SK-N-SH (cell line): ENCODE results near the gene APOBEC2. TPM values are rescaled to one million over a fixed set of nuclear protein-coding genes. Genes with fewer than 3 reads are reported as not detected.

ENCODE experiments used
- CTCF ChIA-PET: fragments of 300-600, 350-600 bp; formaldehyde crosslinking; extraction: SDS; loops from one replicate; lab custom pipeline; 2021; lab: Yijun Ruan, JAX
- POLR2A ChIA-PET: fragments of 350-600 bp; sonication (Branson Sonifier 250); formaldehyde crosslinking; extraction: SDS; loops from one replicate; lab custom pipeline; 2020; ENCODE audit warnings: antibody characterized with exemption, inconsistent platforms; lab: Yijun Ruan, JAX
- DNase-seq: peaks from one replicate; pipeline ENCODE4 v3.0.0; 2012
- H2AFZ ChIP-seq: fragments of 200-600 bp; sonication (generic); 2 replicates; pipeline ENCODE4 v1.8.1; 2016; ENCODE audit warnings: antibody characterized with exemption, mild to moderate bottlenecking, low read depth
- H3F3A ChIP-seq: fragments of 200-600 bp; sonication (generic); replicated peaks from 2 replicates; pipeline ENCODE3; 2016; ENCODE audit warnings: antibody characterized with exemption, mild to moderate bottlenecking; ENCODE audit not compliant: insufficient read depth
- H3K27ac ChIP-seq, 2 experiments: fragments of 200-500 bp in 1 of 2; fragments of 200-600 bp in 1 of 2; sonication (Bioruptor generic) in 1 of 2; sonication (generic), shearing (Covaris generic) in 1 of 2; 2 replicates each; pipeline versions ENCODE4 v1.5.1 to v1.6.1; 2014 to 2016; ENCODE audit warnings: low read depth in 2 of 2, inconsistent platforms in 1 of 2, low read length in 1 of 2, mild to moderate bottlenecking in 1 of 2, mixed read lengths in 1 of 2
- H3K27me3 ChIP-seq: fragments of 200-600 bp; sonication (generic), shearing (Covaris generic); 2 replicates; pipeline ENCODE4 v1.6.1; 2016; ENCODE audit warnings: mixed run types; ENCODE audit not compliant: insufficient read depth
- H3K36me3 ChIP-seq, 2 experiments: fragments of 200-500 bp in 1 of 2; fragments of 200-600 bp in 1 of 2; sonication (Bioruptor generic) in 1 of 2; sonication (generic) in 1 of 2; replicated peaks in 1 of 2; 2 replicates each; pipeline versions ENCODE3 to v1.5.1; 2014 to 2016; ENCODE audit warnings: low read length in 1 of 2, mild to moderate bottlenecking in 1 of 2; ENCODE audit not compliant: insufficient read depth in 2 of 2, control insufficient read depth in 1 of 2
- H3K4me1 ChIP-seq, 2 experiments: fragments of 200-500 bp in 1 of 2; fragments of 200-600 bp in 1 of 2; sonication (Bioruptor generic) in 1 of 2; sonication (generic), shearing (Covaris generic) in 1 of 2; 2 replicates each; pipeline versions ENCODE4 v1.5.1 to v1.6.1; 2014 to 2016; ENCODE audit warnings: low read depth in 1 of 2, low read length in 1 of 2, mixed run types in 1 of 2; ENCODE audit not compliant: insufficient read depth in 2 of 2, control insufficient read depth in 1 of 2
- H3K4me2 ChIP-seq: fragments of 200-600 bp; sonication (generic), shearing (Covaris generic); 2 replicates; pipeline ENCODE4 v1.6.1; 2017; ENCODE audit warnings: mixed run types
- H3K4me3 ChIP-seq, 2 experiments: fragments of 200-500 bp in 1 of 2; fragments of 200-600 bp in 1 of 2; sonication (Bioruptor generic) in 1 of 2; sonication (generic), shearing (Covaris generic) in 1 of 2; 2 replicates each; pipeline versions ENCODE4 v1.5.1 to v1.8.1; 2014 to 2016; ENCODE audit warnings: low read depth in 2 of 2, inconsistent platforms in 1 of 2, low read length in 1 of 2, mild to moderate bottlenecking in 1 of 2, mixed read lengths in 1 of 2, moderate library complexity in 1 of 2
- H3K79me2 ChIP-seq: fragments of 200-600 bp; sonication (generic); 2 replicates; pipeline ENCODE4 v1.8.1; 2017; ENCODE audit warnings: mild to moderate bottlenecking; ENCODE audit not compliant: insufficient read depth
- H3K9ac ChIP-seq: fragments of 200-600 bp; sonication (generic); 2 replicates; pipeline ENCODE4 v1.6.1; 2017; ENCODE audit warnings: mixed run types
- H3K9me2 ChIP-seq: fragments of 200-600 bp; sonication (generic); 2 replicates; pipeline ENCODE4 v1.6.1; 2017; ENCODE audit warnings: mixed run types
- H3K9me3 ChIP-seq: fragments of 200-600 bp; sonication (generic); 2 replicates; pipeline ENCODE4 v1.6.1; 2017; ENCODE audit warnings: mixed run types, mild to moderate bottlenecking, moderate library complexity
- H4K20me1 ChIP-seq: fragments of 200-600 bp; sonication (generic); 2 replicates; pipeline ENCODE4 v1.6.1; 2017; ENCODE audit warnings: mild to moderate bottlenecking, mixed run types; ENCODE audit not compliant: insufficient read depth
- FOSL2 ChIP-seq: IDR thresholded peaks from 2 replicates; pipeline ENCODE4 v1.4.0; 2012; ENCODE audit warnings: low read depth, mild to moderate bottlenecking, moderate library complexity, borderline replicate concordance
- FOXJ3 ChIP-seq: sonication (generic); formaldehyde crosslinking; IDR thresholded peaks from 2 replicates; pipeline ENCODE4 v1.5.1; 2020; ENCODE audit warnings: mild to moderate bottlenecking, missing genetic modification reagents
- FOXM1 ChIP-seq: IDR thresholded peaks from 2 replicates; pipeline ENCODE4 v1.4.0; 2012; ENCODE audit warnings: low read depth, mild to moderate bottlenecking
- IRF3 ChIP-seq: fragments of 150-350 bp; IDR thresholded peaks from 2 replicates; pipeline ENCODE4 v1.6.1; 2016; ENCODE audit warnings: mild to moderate bottlenecking, low read depth, low read length
- JUND ChIP-seq: IDR thresholded peaks from 2 replicates; pipeline ENCODE4 v1.4.0; 2012
- MEF2A ChIP-seq: IDR thresholded peaks from 2 replicates; pipeline ENCODE4 v1.4.0; 2012; ENCODE audit warnings: low read depth, borderline replicate concordance
- NFIC ChIP-seq: IDR thresholded peaks from 2 replicates; pipeline ENCODE4 v1.4.0; 2012; ENCODE audit warnings: borderline replicate concordance
- RFX5 ChIP-seq: IDR thresholded peaks from 2 replicates; pipeline ENCODE4 v1.6.1; 2012; ENCODE audit warnings: mild to moderate bottlenecking, improper control_type of control experiment, low read length
- SIN3A ChIP-seq: IDR thresholded peaks from 2 replicates; pipeline ENCODE4 v1.6.1; 2012; ENCODE audit warnings: low read depth, mild to moderate bottlenecking, low read length, moderate library complexity, borderline replicate concordance
- SMC3 ChIP-seq: IDR thresholded peaks from 2 replicates; pipeline ENCODE4 v1.6.1; 2012; ENCODE audit warnings: low read depth, low read length, improper control_type of control experiment
- TCF12 ChIP-seq: IDR thresholded peaks from 2 replicates; pipeline ENCODE4 v1.4.0; 2012
- WGBS: methylation state at CpG from one replicate; pipeline ENCODE4 v1.1.6; 2017; ENCODE audit warnings: low lambda C conversion rate; 5-methylcytosine and 5-hydroxymethylcytosine counted together
- polyA plus RNA-seq, 3 experiments: library from polyadenylated mRNA; depleted of rRNA; stranded (reverse); fragments of >200 nt; gene quantifications; 2 replicates each; pipeline ENCODE4 v1.2.3, GENCODE V29; 2012
- TF ChIP-seq, protein P1 (sequence below): IDR thresholded peaks from 2 replicates; pipeline ENCODE4; 2012
- TF ChIP-seq, protein P2 (sequence below): IDR thresholded peaks from 2 replicates; pipeline ENCODE4 v1.6.1; 2012; ENCODE audit warnings: mild to moderate bottlenecking, low read depth, low read length, moderate library complexity
- TF ChIP-seq, protein P3 (sequence below): fragments of 200-600 bp; sonication (generic); IDR thresholded peaks from 2 replicates; pipeline ENCODE4 v1.6.1; 2017; ENCODE audit warnings: antibody characterized with exemption, mild to moderate bottlenecking, moderate library complexity

Gene APOBEC2
- polyA plus RNA-seq, 1 of the 3 experiments (the other 2 are of a cell fraction) = not detected

- Histone ChIP-seq H4K20me1 (no peaks in the 10 kb centered on the region), H3K4me3 (no peak overlapping the region), H3K9me3 (no peaks in the 10 kb centered on the region), H3K4me1 (peaks cover 0 to 4% of the 10 kb centered on the region in 2 experiments; a peak in 1 of 4 replicates), H3K79me2 (no peaks in the 10 kb centered on the region), H3K4me2 (no peak overlapping the region), H3K27me3 (no peaks in the 10 kb centered on the region), H3K36me3 (no peaks in the 10 kb centered on the region), H2AFZ (no peak overlapping the region), H3F3A (no peaks in the 10 kb centered on the region), H3K9ac (no peak overlapping the region), H3K27ac (no peak overlapping the region), H3K9me2 (no peaks in the 10 kb centered on the region)
- WGBS = 92% methylated on average over 5 of the region's 5 CpGs
- POLR2A ChIA-PET = no interaction called here
- no peak for TF ChIP-seq RFX5
- TF ChIP-seq SIN3A = no peak
- TF ChIP-seq, protein P1, sequence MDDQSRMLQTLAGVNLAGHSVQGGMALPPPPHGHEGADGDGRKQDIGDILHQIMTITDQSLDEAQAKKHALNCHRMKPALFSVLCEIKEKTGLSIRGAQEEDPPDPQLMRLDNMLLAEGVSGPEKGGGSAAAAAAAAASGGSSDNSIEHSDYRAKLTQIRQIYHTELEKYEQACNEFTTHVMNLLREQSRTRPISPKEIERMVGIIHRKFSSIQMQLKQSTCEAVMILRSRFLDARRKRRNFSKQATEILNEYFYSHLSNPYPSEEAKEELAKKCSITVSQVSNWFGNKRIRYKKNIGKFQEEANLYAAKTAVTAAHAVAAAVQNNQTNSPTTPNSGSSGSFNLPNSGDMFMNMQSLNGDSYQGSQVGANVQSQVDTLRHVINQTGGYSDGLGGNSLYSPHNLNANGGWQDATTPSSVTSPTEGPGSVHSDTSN = no peak
- TF ChIP-seq, protein P2, sequence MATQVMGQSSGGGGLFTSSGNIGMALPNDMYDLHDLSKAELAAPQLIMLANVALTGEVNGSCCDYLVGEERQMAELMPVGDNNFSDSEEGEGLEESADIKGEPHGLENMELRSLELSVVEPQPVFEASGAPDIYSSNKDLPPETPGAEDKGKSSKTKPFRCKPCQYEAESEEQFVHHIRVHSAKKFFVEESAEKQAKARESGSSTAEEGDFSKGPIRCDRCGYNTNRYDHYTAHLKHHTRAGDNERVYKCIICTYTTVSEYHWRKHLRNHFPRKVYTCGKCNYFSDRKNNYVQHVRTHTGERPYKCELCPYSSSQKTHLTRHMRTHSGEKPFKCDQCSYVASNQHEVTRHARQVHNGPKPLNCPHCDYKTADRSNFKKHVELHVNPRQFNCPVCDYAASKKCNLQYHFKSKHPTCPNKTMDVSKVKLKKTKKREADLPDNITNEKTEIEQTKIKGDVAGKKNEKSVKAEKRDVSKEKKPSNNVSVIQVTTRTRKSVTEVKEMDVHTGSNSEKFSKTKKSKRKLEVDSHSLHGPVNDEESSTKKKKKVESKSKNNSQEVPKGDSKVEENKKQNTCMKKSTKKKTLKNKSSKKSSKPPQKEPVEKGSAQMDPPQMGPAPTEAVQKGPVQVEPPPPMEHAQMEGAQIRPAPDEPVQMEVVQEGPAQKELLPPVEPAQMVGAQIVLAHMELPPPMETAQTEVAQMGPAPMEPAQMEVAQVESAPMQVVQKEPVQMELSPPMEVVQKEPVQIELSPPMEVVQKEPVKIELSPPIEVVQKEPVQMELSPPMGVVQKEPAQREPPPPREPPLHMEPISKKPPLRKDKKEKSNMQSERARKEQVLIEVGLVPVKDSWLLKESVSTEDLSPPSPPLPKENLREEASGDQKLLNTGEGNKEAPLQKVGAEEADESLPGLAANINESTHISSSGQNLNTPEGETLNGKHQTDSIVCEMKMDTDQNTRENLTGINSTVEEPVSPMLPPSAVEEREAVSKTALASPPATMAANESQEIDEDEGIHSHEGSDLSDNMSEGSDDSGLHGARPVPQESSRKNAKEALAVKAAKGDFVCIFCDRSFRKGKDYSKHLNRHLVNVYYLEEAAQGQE = no peak
- no peak for TF ChIP-seq MEF2A
- TF ChIP-seq IRF3 = no peak
- TF ChIP-seq, protein P3, sequence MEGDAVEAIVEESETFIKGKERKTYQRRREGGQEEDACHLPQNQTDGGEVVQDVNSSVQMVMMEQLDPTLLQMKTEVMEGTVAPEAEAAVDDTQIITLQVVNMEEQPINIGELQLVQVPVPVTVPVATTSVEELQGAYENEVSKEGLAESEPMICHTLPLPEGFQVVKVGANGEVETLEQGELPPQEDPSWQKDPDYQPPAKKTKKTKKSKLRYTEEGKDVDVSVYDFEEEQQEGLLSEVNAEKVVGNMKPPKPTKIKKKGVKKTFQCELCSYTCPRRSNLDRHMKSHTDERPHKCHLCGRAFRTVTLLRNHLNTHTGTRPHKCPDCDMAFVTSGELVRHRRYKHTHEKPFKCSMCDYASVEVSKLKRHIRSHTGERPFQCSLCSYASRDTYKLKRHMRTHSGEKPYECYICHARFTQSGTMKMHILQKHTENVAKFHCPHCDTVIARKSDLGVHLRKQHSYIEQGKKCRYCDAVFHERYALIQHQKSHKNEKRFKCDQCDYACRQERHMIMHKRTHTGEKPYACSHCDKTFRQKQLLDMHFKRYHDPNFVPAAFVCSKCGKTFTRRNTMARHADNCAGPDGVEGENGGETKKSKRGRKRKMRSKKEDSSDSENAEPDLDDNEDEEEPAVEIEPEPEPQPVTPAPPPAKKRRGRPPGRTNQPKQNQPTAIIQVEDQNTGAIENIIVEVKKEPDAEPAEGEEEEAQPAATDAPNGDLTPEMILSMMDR = no peak
- no peak for TF ChIP-seq SMC3
- TF ChIP-seq FOXJ3 = no peak
- TF ChIP-seq NFIC = no peak
- no peak for TF ChIP-seq JUND
- no peak for TF ChIP-seq FOSL2
- no peak for TF ChIP-seq TCF12
- TF ChIP-seq FOXM1 = no peak
- DNase-seq = no peak
- CTCF ChIA-PET = no interaction called here
These were observed 1.1 kb upstream of the APOBEC2 start for GRCh38 chr6:41051873-41052272.
